Measurements from ENCODE around the gene RABEP2. TPM values are rescaled to one million over a fixed set of nuclear protein-coding genes. Genes with fewer than 3 reads are reported as not detected.

RABEP2 gene
- total and polyA plus RNA-seq, 9 of the 15 experiments (the other 6 are each of a cell fraction or from before 2014, with no cell fraction given): 0.15 to 13.4 (median 3.5) TPM

DNA sequence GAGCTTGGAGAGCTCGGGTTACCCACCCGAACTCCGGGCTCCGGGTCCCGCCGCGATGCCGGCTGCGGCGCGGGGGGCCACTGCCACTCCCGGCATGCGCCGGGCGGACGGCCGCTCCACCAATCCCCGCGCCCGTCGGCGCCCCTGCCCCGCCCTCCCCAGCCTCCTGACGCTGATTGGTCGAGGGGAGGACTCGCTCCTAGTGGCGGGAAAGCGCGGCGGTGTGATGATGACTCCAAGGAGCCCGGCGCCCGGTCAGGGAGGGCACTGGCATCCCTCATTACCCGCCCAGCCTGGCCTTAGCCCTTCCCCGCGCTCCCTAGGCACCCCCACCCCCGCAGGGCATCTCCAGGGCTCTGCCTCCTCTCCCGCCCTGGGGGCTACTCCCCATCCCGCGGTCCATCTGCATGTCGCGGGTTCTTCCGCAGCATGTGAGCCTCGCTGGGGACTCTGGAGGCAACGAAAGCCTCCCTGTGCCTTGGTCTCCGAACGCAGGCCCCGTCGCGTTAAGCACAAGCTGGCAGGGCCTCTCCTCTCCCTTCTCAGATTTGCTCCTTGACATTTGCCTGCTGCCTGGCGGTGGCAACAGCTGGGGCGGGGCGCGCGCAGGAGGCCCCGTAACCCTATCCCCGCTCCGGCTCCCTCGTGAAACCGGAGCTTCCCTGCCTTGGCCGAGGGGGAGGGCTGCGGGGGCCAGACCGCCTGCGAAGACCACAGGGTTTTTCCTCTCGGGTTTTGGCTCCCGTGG lies 45.0 kb downstream of the RABEP2 start (continued):
- TF ChIP-seq ZBTB9 (CRISPR knock-in tag; IDR thresholded peaks at IDR 0.05) (peak; percentile 54; the same call in 1 of the 2 replicates), TGIF2 (CRISPR knock-in tag; IDR thresholded peaks at IDR 0.05) (0 out of 2 replicates have a peak, but pooled peaks have one; percentile 67), CHCHD3 (CRISPR knock-in tag; IDR thresholded peaks at IDR 0.05) (no peak), KAT2B (IDR thresholded peaks at IDR 0.05; ENCODE audit: low read depth, low read length) (no peak), ZNF224 (CRISPR knock-in tag; IDR thresholded peaks at IDR 0.05) (peak; percentile 86), STAT5A (IDR thresholded peaks at IDR 0.05; ENCODE audit: borderline replicate concordance, low read length) (no peak), CREBBP (IDR thresholded peaks at IDR 0.05; ENCODE audit: low read depth, low read length) (no peak), PCBP1 (IDR thresholded peaks at IDR 0.05; ENCODE audit: low read depth, low read length, poor library complexity, severe bottlenecking) (no peak), CREM (IDR thresholded peaks at IDR 0.05; ENCODE audit: low read depth) (0 out of 2 replicates have a peak, but pooled peaks have one; percentile 27), KDM5B (IDR thresholded peaks at IDR 0.05; ENCODE audit: insufficient replicate concordance, low read depth, low read length) (peak; percentile 57), SMC3 (conservative IDR thresholded peaks at IDR 0.05; ENCODE audit: insufficient read depth, low read depth, low read length) (no peak), MTA3 (IDR thresholded peaks at IDR 0.05; ENCODE audit: borderline replicate concordance) (no peak), ZNF766 (CRISPR knock-in tag; conservative IDR thresholded peaks at IDR 0.05) (0 out of 2 replicates have a peak, but pooled peaks have one; percentile 18), TEAD4 (IDR thresholded peaks at IDR 0.05; ENCODE audit: low read length) (0 out of 2 replicates have a peak, but pooled peaks have one; percentile 13), TEAD4 (CRISPR knock-in tag; IDR thresholded peaks at IDR 0.05; ENCODE audit: borderline replicate concordance) (peak; percentile 86), EP400 (IDR thresholded peaks at IDR 0.05) (peak; percentile 49)
- TF ChIP-seq, protein P1, sequence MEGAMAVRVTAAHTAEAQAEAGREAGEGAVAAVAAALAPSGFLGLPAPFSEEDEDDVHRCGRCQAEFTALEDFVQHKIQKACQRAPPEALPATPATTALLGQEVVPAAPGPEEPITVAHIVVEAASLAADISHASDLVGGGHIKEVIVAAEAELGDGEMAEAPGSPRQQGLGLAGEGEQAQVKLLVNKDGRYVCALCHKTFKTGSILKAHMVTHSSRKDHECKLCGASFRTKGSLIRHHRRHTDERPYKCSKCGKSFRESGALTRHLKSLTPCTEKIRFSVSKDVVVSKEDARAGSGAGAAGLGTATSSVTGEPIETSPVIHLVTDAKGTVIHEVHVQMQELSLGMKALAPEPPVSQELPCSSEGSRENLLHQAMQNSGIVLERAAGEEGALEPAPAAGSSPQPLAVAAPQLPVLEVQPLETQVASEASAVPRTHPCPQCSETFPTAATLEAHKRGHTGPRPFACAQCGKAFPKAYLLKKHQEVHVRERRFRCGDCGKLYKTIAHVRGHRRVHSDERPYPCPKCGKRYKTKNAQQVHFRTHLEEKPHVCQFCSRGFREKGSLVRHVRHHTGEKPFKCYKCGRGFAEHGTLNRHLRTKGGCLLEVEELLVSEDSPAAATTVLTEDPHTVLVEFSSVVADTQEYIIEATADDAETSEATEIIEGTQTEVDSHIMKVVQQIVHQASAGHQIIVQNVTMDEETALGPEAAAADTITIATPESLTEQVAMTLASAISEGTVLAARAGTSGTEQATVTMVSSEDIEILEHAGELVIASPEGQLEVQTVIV (CRISPR knock-in tag; IDR thresholded peaks at IDR 0.05; ENCODE audit: borderline replicate concordance): no peak
- TF ChIP-seq, protein P2, sequence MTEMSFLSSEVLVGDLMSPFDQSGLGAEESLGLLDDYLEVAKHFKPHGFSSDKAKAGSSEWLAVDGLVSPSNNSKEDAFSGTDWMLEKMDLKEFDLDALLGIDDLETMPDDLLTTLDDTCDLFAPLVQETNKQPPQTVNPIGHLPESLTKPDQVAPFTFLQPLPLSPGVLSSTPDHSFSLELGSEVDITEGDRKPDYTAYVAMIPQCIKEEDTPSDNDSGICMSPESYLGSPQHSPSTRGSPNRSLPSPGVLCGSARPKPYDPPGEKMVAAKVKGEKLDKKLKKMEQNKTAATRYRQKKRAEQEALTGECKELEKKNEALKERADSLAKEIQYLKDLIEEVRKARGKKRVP (CRISPR knock-in tag; IDR thresholded peaks at IDR 0.05): no peak
- TF ChIP-seq, protein P3, sequence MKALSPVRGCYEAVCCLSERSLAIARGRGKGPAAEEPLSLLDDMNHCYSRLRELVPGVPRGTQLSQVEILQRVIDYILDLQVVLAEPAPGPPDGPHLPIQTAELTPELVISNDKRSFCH (CRISPR knock-in tag; IDR thresholded peaks at IDR 0.05): no peak
- TF ChIP-seq, protein P3 (tag; IDR thresholded peaks at IDR 0.05): peak; percentile 49
- TF ChIP-seq, protein P4, sequence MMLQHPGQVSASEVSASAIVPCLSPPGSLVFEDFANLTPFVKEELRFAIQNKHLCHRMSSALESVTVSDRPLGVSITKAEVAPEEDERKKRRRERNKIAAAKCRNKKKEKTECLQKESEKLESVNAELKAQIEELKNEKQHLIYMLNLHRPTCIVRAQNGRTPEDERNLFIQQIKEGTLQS (IDR thresholded peaks at IDR 0.05): no peak
- TF ChIP-seq, protein P4 (CRISPR knock-in tag; conservative IDR thresholded peaks at IDR 0.05): 0 out of 2 replicates have a peak, but pooled peaks have one; percentile 19
